Measurements from ENCODE around the gene SLC29A2. TPM values are rescaled to one million over a fixed set of nuclear protein-coding genes. Genes with fewer than 3 reads are reported as not detected.

Gene SLC29A2
- total RNA-seq, 2 experiments from 2014 or later, result 10.0 to 11.1 TPM

GRCh38 chr11:66338276-66339161 lies 33.0 kb downstream of the SLC29A2 start:
- ChIA-PET POLR2A (interaction anchor here (1.2 to 1.6 kb wide), 2 partner anchors 26 to 27 kb away, joined by 5 to 7 read pairs; no protein-coding TSS in a partner anchor), CTCF (interaction anchor here (0.7 to 4.0 kb wide), 6 partner anchors 10 to 56 kb away, joined by 3 to 25 read pairs (median 3); no protein-coding TSS in a partner anchor)
- Mint-ChIP-seq H3K4me1 (ENCODE audit: low read depth) (peaks cover 51% of the 10 kb centered on the region), H3K27ac (peak overlapping the region; percentile 52), H3K36me3 (ENCODE audit: low read depth) (peaks cover 34% of the 10 kb centered on the region), H3K4me3 (no peak overlapping the region), H3K27me3 (ENCODE audit: low read depth) (no peaks in the 10 kb centered on the region), H3K9me3 (ENCODE audit: insufficient read depth) (no peaks in the 10 kb centered on the region)
- DNase-seq (no peak), ATAC-seq (no peak)

DNA sequence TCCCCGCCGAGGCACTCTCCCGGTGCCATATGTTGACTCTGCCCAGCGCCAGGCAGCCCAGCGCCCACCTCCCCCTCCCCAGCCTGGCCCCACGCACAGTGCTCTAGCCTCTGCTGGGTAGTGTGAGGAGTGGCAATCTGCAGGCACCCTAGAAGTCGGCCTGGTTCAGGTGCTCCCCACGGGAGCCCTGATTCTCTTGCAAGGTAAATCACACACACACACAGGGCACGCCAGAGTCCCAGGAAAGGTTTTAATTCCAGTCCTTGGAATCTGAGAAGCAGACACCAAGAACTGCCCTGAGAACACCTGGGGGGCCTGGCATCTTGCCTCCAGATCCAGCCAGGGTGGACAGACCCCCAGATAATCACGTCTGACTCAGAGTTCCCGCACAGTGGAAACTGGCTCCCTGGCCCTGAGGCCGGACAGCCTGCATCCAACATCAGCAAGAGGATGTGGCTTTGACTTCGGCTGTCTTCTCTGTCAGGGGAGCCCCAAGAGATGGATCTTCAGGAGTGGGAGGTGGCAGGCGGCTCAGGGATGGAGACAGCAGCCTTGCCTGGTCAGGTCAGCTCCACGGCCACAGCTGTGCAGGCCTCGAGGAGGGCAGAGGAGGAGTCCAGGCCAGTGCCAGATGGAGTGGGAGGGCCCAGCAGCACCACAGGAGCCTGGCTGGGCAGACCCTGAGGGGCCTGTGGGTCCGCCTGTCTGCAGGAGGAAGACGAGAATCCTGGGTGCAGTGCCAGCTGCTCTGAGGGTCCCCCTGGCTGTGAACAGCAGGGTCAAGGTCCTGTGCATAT lies 34.3 kb downstream of the SLC29A2 start:
- POLR2A ChIA-PET, result interaction anchor here (1.6 kb wide), 1 partner anchor 25 kb away, joined by 7 read pairs; no protein-coding TSS in a partner anchor
- Mint-ChIP-seq H3K27ac (peak overlapping the region; percentile 80), H3K4me3 (peak overlapping the region; percentile 50)

GRCh38 chr11:66336234-66337102 lies 35.1 kb downstream of the SLC29A2 start, which contains the start of gene RIN1:
Gene RIN1, minus strand, starts transcription at chr11:66336434. Its CDS starts 32 bp downstream, at chr11:66336402.
- ATAC-seq (peak; percentile 80), DNase-seq (peak; percentile 82)
- H3K27ac Mint-ChIP-seq, result peak within 1 kb of the TSS; percentile 80
- no peaks in the 10 kb centered on the region for H3K9me3 Mint-ChIP-seq (ENCODE audit: insufficient read depth)
- H3K4me3 Mint-ChIP-seq, result peak within 1 kb of the TSS; percentile 50
- H3K36me3 Mint-ChIP-seq (ENCODE audit: low read depth), result peaks cover 28% of the 10 kb centered on the region
- ChIA-PET POLR2A (interaction anchor here (0.6 to 3.2 kb wide), 5 partner anchors 10 to 836 kb away, joined by 3 to 25 read pairs (median 9); partner anchors contain the start of gene CD248), CTCF (interaction anchor here (0.5 to 8.7 kb wide), 11 partner anchors 8 to 53 kb away, joined by 3 to 194 read pairs (median 5); partner anchors contain the start of genes BRMS1, CD248 and YIF1A)
- no peaks in the 10 kb centered on the region for H3K27me3 Mint-ChIP-seq (ENCODE audit: low read depth)
- H3K4me1 Mint-ChIP-seq (ENCODE audit: low read depth), result peaks cover 40% of the 10 kb centered on the region

More for the DNA sequence above, 34.3 kb downstream of the SLC29A2 start:
- CTCF ChIA-PET, result interaction anchor here (0.7 to 8.7 kb wide), 8 partner anchors 11 to 55 kb away, joined by 3 to 194 read pairs (median 4); partner anchors contain the start of gene YIF1A
- no peak for DNase-seq
- Mint-ChIP-seq H3K27me3 (ENCODE audit: low read depth) (no peaks in the 10 kb centered on the region), H3K9me3 (ENCODE audit: insufficient read depth) (no peaks in the 10 kb centered on the region), H3K36me3 (ENCODE audit: low read depth) (peaks cover 34% of the 10 kb centered on the region), H3K4me1 (ENCODE audit: low read depth) (peaks cover 42% of the 10 kb centered on the region)
- no peak for ATAC-seq

DNA sequence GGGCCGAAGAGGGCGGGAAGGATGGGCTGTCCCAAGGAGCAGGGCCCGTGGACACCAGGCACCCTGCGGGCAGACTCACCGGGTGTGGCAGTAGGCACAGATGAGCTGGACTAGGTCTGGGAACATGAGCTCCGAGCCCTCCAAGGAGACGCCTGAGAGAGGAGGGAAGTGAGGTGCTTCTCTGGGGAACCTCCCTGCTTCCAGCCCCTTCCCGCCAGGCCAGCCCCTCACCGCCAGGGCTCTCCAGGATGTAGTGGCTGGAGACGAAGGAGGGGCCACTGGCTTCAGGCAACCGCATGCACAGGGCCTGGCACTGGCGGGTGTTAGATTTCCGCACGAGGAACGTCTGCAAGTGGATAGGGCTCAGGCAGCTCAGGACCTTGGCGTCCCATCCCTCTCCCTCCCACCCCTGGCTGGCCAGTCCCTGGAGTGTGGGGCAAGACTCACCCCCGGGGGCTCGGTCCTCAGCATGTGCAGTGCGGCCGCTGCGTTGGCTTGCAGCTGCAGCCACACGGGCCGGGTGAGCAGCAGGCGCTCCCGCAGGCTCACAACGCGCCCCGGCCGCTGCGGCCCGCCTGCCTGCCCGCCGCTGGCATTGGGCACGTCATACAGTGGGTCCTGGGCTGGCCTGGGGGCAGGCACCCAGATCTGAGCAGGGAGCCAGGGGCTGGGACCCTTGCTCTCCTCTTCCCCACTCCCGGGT lies 35.9 kb downstream of the SLC29A2 start:
- H3K27ac Mint-ChIP-seq, result peak overlapping the region; percentile 43
- DNase-seq (no peak), ATAC-seq (peak; percentile 2)
- ChIA-PET CTCF (interaction anchor here (0.5 to 8.7 kb wide), 13 partner anchors 9 to 54 kb away, joined by 3 to 194 read pairs (median 5); partner anchors contain the start of genes BRMS1, CD248 and YIF1A), POLR2A (interaction anchor here (0.6 to 3.2 kb wide), 6 partner anchors 9 to 836 kb away, joined by 3 to 25 read pairs (median 12); partner anchors contain the start of genes BRMS1 and CD248)
- no peaks in the 10 kb centered on the region for H3K9me3 Mint-ChIP-seq (ENCODE audit: insufficient read depth)
- peaks cover 40% of the 10 kb centered on the region for H3K4me1 Mint-ChIP-seq (ENCODE audit: low read depth)
- H3K4me3 Mint-ChIP-seq, result no peak overlapping the region
- no peaks in the 10 kb centered on the region for H3K27me3 Mint-ChIP-seq (ENCODE audit: low read depth)
- H3K36me3 Mint-ChIP-seq (ENCODE audit: low read depth), result peaks cover 24% of the 10 kb centered on the region

DNA sequence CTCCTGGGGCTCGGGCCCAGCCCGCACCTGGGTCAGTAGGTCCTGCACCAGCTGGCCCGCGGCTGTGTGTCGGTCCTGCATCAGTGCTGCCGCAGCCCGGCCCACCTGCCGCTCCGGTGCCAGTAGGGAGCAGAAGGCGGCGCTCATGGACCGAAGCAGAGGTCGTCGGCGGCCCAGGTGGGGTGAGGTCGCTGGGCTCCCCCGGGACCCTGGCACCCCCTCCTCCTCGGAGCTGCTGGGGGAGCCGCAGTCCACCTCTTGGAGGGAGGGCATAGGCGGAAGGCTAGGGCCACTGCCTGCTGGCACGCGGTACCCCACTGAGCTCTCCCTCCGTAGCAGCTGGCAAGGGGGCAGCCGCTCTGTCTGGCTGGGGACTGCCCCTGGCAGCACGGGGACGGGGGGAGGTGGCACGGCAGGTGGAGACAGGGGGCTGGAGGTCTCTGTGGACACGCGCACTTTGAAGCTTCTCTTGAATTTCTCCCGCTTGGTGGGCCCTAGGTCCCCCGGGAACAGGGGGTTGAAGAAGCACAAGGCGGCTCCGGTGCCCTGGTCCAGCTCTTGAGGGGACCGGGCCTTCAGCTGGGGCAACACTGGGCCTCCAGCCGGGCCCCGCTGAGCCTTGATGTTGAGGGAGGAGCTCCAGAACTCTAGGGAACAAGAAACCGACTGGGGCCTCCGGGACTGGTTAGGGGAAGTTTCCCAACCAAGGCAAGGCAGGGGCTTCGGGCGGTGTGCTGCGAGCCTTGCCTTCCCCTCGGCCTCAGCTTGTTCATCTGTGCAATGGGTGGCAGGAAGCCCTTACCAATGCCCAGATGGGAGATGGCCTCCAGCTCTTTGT lies 36.7 kb downstream of the SLC29A2 start:
- H3K27ac Mint-ChIP-seq, result peak overlapping the region; percentile 43
- peaks cover 24% of the 10 kb centered on the region for H3K36me3 Mint-ChIP-seq (ENCODE audit: low read depth)
- H3K4me1 Mint-ChIP-seq (ENCODE audit: low read depth), result peaks cover 42% of the 10 kb centered on the region

GRCh38 chr11:66333896-66334604 lies 37.5 kb downstream of the SLC29A2 start:
- POLR2A ChIA-PET, result interaction anchor here (0.6 to 3.2 kb wide), 4 partner anchors 8 to 21 kb away, joined by 3 to 25 read pairs (median 16); partner anchors contain the start of genes BRMS1 and CD248
- no peak for DNase-seq
- CTCF ChIA-PET, result interaction anchor here (1.7 to 8.7 kb wide), 3 partner anchors 11 to 55 kb away, joined by 7 to 194 read pairs (median 12); partner anchors contain the start of gene BRMS1

More for the DNA sequence above, 36.7 kb downstream of the SLC29A2 start:
- CTCF ChIA-PET, result interaction anchor here (1.3 to 8.7 kb wide), 6 partner anchors 10 to 54 kb away, joined by 5 to 194 read pairs (median 7); partner anchors contain the start of gene BRMS1
- DNase-seq (no peak), ATAC-seq (no peak)
- POLR2A ChIA-PET, result interaction anchor here (0.6 to 3.2 kb wide), 5 partner anchors 8 to 22 kb away, joined by 3 to 25 read pairs (median 14); partner anchors contain the start of genes BRMS1 and CD248
- Mint-ChIP-seq H3K4me3 (no peak overlapping the region), H3K9me3 (ENCODE audit: insufficient read depth) (no peaks in the 10 kb centered on the region), H3K27me3 (ENCODE audit: low read depth) (no peaks in the 10 kb centered on the region)

DNA sequence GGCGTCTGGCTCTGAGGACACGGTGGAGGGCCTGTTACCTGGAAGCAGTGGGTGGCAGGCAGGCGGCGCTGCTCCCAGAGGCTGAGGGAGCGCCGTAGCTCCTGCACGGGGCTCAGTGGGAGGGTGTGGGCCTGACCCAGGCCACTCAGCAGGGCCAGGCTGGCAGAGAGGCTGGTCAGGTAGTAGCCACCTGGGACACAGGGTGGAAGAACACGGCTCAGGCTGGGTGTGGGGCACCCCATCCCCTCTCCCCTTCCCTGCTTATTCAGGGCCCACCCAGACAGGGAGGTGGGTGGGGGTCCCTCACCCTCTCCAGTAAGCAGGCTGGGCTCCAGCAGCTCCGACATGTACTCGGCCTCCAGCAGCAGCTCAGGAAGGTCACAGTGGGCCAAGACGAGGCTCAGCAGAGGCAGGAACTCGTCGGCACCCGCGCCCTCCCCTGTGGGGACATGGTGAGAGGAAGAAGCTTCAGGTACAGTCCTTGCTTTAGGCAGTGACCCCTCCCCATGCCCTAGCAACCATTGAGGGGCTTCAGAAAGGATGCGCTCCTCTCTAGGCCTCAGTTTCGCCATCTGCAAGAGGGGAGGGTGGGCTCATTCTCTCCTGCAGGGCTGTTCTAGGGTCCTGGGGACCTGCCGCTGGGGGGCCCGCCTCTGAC lies 38.2 kb downstream of the SLC29A2 start:
- ATAC-seq, result no peak
- CTCF ChIA-PET, result interaction anchor here (0.6 to 8.7 kb wide), 3 partner anchors 12 to 30 kb away, joined by 3 to 194 read pairs (median 9); partner anchors contain the start of gene BRMS1
- Mint-ChIP-seq H3K4me3 (no peak overlapping the region), H3K9me3 (ENCODE audit: insufficient read depth) (no peaks in the 10 kb centered on the region), H3K4me1 (ENCODE audit: low read depth) (peaks cover 42% of the 10 kb centered on the region), H3K27ac (no peak overlapping the region), H3K27me3 (ENCODE audit: low read depth) (no peaks in the 10 kb centered on the region), H3K36me3 (ENCODE audit: low read depth) (peaks cover 14% of the 10 kb centered on the region)
- POLR2A ChIA-PET, result interaction anchor here (1.6 to 3.2 kb wide), 3 partner anchors 16 to 21 kb away, joined by 9 to 25 read pairs (median 19); partner anchors contain the start of gene CD248
- DNase-seq, result no peak

More at GRCh38 chr11:66333896-66334604, 37.5 kb downstream of the SLC29A2 start:
- Mint-ChIP-seq H3K4me3 (no peak overlapping the region), H3K27ac (peak overlapping the region; percentile 71), H3K9me3 (ENCODE audit: insufficient read depth) (no peaks in the 10 kb centered on the region), H3K36me3 (ENCODE audit: low read depth) (peaks cover 21% of the 10 kb centered on the region), H3K27me3 (ENCODE audit: low read depth) (no peaks in the 10 kb centered on the region), H3K4me1 (ENCODE audit: low read depth) (peaks cover 42% of the 10 kb centered on the region)
- no peak for ATAC-seq

- ChIA-PET CTCF (interaction anchor here (0.6 to 8.7 kb wide), 4 partner anchors 13 to 54 kb away, joined by 3 to 194 read pairs (median 6); partner anchors contain the start of gene BRMS1), POLR2A (interaction anchor here (1.5 to 1.6 kb wide), 2 partner anchors 20 to 40 kb away, joined by 4 to 9 read pairs; no protein-coding TSS in a partner anchor)
- H3K4me1 Mint-ChIP-seq (ENCODE audit: low read depth), result peaks cover 42% of the 10 kb centered on the region
- H3K27me3 Mint-ChIP-seq (ENCODE audit: low read depth), result no peaks in the 10 kb centered on the region
- peaks cover 12% of the 10 kb centered on the region for H3K36me3 Mint-ChIP-seq (ENCODE audit: low read depth)
- H3K9me3 Mint-ChIP-seq (ENCODE audit: insufficient read depth), result no peaks in the 10 kb centered on the region
- no peak overlapping the region for H3K4me3 Mint-ChIP-seq
- no peak for DNase-seq
- H3K27ac Mint-ChIP-seq, result no peak overlapping the region
- no peak for ATAC-seq
Measured at GRCh38 chr11:66332371-66333219, 39.0 kb downstream of the SLC29A2 start.
